Activated CD8-positive, alpha-beta T cell treated with anti-CD3 and anti-CD28 coated beads for 36 hours (primary cell): ENCODE data around the gene HOTAIR. TPM values are rescaled to one million over a fixed set of nuclear protein-coding genes. Genes with fewer than 3 reads are reported as not detected.

Experiments
- ATAC-seq: fragments of 200-7000 bp; cut with Tn5 transposase; one replicate; pipeline ENCODE4 v1.10.0; 2021; ENCODE audit warnings: mild to moderate bottlenecking, moderate library complexity
- CTCF ChIA-PET: fragments of 350-600 bp; sonication (Branson Sonifier 250); formaldehyde crosslinking; loops from one replicate; lab custom pipeline; 2021; ENCODE audit warnings: antibody characterized with exemption; lab: Charles Lee
- POLR2A ChIA-PET: fragments of 350-600 bp; sonication (Branson Sonifier 250); formaldehyde crosslinking; loops from one replicate; lab custom pipeline; 2021; ENCODE audit warnings: antibody characterized with exemption; lab: Charles Lee
- DNase-seq: peaks from one replicate; pipeline ENCODE4 v3.0.0-alpha.2; 2020
- H3K27ac Mint-ChIP-seq: one replicate; pipeline ENCODE4 v1.8.0; 2021; ENCODE audit warnings: mild to moderate bottlenecking, mixed read lengths
- H3K27me3 Mint-ChIP-seq: one replicate; pipeline ENCODE4 v1.8.0; 2021; ENCODE audit warnings: mixed read lengths
- H3K36me3 Mint-ChIP-seq: one replicate; pipeline ENCODE4 v1.8.0; 2021; ENCODE audit warnings: low read depth, mixed read lengths
- H3K4me1 Mint-ChIP-seq: one replicate; pipeline ENCODE4 v1.8.0; 2021; ENCODE audit warnings: low read depth, mixed read lengths
- H3K4me3 Mint-ChIP-seq: one replicate; pipeline ENCODE4 v1.8.0; 2021; ENCODE audit warnings: mild to moderate bottlenecking, moderate library complexity, mixed read lengths
- H3K9me3 Mint-ChIP-seq: one replicate; pipeline ENCODE4 v1.8.0; 2021; ENCODE audit warnings: mixed read lengths
- intact Hi-C: fragments of 100-400 bp; cut with micrococcal nuclease; formaldehyde crosslinking; loops from one replicate; pipeline ENCODE4 v1.10.0; 2022
- total RNA-seq, 2 experiments: library from RNA; stranded (reverse); gene quantifications; one replicate each; pipeline ENCODE4 v1.2.3, GENCODE V29; 2021
- TF ChIP-seq, protein P1 (sequence below): fragments of 200-600 bp; IDR thresholded peaks from one replicate; pipeline ENCODE4 v1.8.0; 2022; ENCODE audit warnings: antibody characterized with exemption, mild to moderate bottlenecking

HOTAIR gene
- total RNA-seq, 2 experiments from 2014 or later, result not detected

DNA sequence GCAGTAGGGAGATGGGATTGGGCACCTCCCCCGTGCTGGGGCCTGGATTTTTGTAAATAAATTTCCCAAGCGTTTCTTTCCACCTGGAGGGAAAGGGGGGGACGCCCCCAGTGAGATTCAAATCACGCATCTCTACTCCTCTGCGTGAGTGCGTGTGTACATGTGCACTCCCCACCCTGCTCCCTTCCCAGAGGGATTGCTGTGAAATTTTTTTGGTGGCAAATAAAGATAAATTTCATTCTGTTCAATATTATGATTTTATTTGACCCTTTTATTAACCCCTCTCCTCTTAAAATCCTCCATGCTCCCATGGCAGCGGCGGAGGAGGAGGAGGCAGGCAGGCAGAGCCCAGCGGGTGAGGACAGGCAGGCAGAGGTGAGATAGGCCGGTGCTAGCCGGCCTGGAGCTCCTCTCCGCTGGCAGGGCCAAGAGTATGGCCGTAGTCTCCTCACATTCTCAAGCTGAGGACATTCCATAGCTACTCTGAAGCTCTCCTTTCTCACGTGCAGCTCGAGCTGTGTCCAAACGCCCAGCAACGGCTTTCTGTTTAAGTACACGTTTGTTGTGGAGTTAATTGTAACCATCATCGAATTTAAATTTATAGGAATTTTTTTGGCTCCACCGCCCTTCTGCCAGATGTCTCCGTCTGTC is 1.5 kb upstream of the HOTAIR start:
- ATAC-seq (no peak), DNase-seq (no peak)
- Mint-ChIP-seq H3K4me3 (no peak overlapping the region), H3K36me3 (peaks cover 4% of the 10 kb centered on the region), H3K27me3 (peaks cover 84% of the 10 kb centered on the region), H3K27ac (no peak overlapping the region), H3K9me3 (peaks cover 4% of the 10 kb centered on the region), H3K4me1 (peaks cover 18% of the 10 kb centered on the region)
- TF ChIP-seq, protein P1, sequence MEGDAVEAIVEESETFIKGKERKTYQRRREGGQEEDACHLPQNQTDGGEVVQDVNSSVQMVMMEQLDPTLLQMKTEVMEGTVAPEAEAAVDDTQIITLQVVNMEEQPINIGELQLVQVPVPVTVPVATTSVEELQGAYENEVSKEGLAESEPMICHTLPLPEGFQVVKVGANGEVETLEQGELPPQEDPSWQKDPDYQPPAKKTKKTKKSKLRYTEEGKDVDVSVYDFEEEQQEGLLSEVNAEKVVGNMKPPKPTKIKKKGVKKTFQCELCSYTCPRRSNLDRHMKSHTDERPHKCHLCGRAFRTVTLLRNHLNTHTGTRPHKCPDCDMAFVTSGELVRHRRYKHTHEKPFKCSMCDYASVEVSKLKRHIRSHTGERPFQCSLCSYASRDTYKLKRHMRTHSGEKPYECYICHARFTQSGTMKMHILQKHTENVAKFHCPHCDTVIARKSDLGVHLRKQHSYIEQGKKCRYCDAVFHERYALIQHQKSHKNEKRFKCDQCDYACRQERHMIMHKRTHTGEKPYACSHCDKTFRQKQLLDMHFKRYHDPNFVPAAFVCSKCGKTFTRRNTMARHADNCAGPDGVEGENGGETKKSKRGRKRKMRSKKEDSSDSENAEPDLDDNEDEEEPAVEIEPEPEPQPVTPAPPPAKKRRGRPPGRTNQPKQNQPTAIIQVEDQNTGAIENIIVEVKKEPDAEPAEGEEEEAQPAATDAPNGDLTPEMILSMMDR, result no peak
- ChIA-PET CTCF (interaction anchor here (1.0 to 2.2 kb wide), 3 partner anchors 10 to 57 kb away, joined by 5 to 13 read pairs (median 5); partner anchors contain the start of genes HOXC10 and HOXC5), POLR2A (interaction anchor here (1.0 to 1.7 kb wide), 2 partner anchors 14 to 38 kb away, joined by 3 to 4 read pairs; no protein-coding TSS in a partner anchor)
- intact Hi-C loops, result no loop called here

DNA sequence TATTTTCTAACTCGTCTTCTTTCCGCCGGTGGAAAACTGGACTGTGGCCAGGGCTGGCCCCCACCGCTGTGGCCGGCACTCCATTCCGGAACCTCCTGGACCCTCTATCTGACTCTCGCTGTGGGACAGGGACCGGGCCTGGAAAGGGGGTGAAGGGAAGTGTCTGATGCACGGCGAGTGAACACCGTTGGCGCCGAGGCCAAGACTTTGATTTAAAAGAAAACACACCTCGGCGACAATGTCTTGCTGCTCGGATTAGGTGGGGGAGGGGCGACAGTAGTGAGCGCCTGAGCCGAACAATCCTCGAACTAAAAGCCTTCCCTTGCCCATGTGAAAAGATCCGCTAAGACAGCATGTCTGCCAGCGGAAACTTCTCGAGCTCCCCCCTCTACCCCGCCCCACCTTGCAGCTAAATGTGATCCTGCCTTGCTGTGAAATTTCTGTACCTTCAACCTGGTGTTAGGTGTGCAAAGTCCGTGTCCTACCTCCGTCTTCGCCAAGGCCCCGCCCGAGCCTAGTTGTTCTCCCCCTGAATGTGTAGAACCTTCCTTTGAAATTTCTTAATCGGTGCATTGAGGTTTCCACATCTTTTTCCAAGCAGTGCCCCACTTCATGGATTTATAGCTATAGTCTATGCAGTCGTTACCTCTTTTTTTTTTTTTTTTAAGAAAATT is 862 bp upstream of the HOTAIR start:
- TF ChIP-seq, protein P1, result no peak
- CTCF ChIA-PET, result interaction anchor here (1.0 to 2.2 kb wide), 3 partner anchors 10 to 57 kb away, joined by 5 to 13 read pairs (median 5); partner anchors contain the start of genes HOXC10 and HOXC5
- peak overlapping the region; percentile 24 for H3K4me3 Mint-ChIP-seq
- peaks cover 15% of the 10 kb centered on the region for H3K4me1 Mint-ChIP-seq
- POLR2A ChIA-PET, result interaction anchor here (1.0 to 1.7 kb wide), 2 partner anchors 14 to 39 kb away, joined by 3 to 4 read pairs; no protein-coding TSS in a partner anchor
- ATAC-seq (no peak), DNase-seq (no peak)
- peaks cover 4% of the 10 kb centered on the region for H3K36me3 Mint-ChIP-seq
- H3K9me3 Mint-ChIP-seq, result peaks cover 4% of the 10 kb centered on the region
- intact Hi-C loops, result no loop called here
- H3K27ac Mint-ChIP-seq, result no peak overlapping the region
- peaks cover 83% of the 10 kb centered on the region for H3K27me3 Mint-ChIP-seq

DNA sequence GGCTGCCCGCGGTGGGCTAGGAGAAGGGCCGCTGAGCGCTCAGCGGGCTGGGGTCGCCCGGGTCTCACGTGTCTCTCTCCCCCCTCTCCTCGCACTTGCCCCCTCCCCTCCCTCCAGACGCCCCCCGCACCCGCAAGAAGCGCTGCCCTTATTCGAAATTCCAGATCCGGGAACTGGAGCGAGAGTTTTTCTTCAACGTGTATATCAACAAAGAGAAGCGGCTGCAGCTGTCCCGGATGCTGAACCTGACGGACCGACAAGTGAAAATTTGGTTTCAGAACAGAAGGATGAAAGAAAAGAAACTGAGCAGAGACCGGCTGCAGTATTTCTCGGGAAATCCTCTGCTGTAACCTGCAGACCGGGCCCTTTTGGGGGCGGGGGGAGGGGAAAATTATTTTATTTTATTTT is 314 bp upstream of the HOTAIR start:
- Mint-ChIP-seq H3K4me3 (no peak overlapping the region), H3K27ac (no peak overlapping the region), H3K36me3 (peaks cover 4% of the 10 kb centered on the region), H3K9me3 (peaks cover 4% of the 10 kb centered on the region), H3K4me1 (peaks cover 15% of the 10 kb centered on the region), H3K27me3 (peaks cover 79% of the 10 kb centered on the region)
- intact Hi-C loops, result no loop called here
- DNase-seq (no peak), ATAC-seq (no peak)
- ChIA-PET CTCF (interaction anchor here (2.2 kb wide), 1 partner anchor 11 kb away, joined by 13 read pairs; the partner anchor contains the start of gene HOXC10), POLR2A (no interaction called here)
- TF ChIP-seq, protein P1, result no peak

DNA sequence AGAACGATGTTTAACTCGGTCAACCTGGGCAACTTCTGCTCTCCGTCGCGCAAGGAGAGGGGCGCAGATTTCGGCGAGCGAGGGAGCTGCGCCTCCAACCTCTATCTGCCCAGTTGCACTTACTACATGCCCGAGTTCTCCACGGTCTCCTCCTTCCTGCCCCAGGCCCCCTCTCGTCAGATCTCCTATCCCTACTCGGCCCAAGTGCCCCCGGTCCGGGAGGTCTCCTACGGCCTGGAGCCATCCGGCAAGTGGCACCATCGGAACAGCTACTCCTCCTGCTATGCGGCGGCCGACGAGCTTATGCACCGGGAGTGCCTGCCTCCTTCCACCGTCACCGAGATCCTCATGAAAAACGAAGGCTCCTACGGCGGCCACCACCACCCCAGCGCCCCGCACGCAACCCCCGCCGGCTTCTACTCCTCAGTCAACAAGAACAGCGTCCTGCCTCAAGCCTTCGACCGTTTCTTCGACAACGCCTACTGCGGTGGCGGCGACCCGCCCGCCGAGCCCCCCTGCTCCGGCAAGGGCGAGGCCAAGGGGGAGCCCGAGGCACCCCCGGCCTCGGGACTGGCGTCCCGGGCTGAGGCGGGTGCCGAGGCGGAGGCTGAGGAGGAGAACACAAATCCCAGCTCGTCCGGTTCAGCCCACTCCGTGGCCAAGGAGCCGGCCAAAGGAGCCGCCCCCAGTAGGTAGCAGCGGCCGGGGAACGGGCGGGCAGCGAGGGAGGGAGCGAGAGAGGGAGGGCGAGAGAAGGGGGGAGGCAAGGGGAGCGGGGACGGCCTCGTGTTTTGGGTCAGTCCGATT is 1.3 kb downstream of the HOTAIR start:
- no peak overlapping the region for H3K27ac Mint-ChIP-seq
- TF ChIP-seq, protein P1, result no peak

More for the DNA sequence above, 1.3 kb downstream of the HOTAIR start:
- DNase-seq, result no peak
- peak overlapping the region; percentile 11 for H3K4me3 Mint-ChIP-seq
- peaks cover 4% of the 10 kb centered on the region for H3K9me3 Mint-ChIP-seq
- H3K4me1 Mint-ChIP-seq, result peaks cover 15% of the 10 kb centered on the region
- peaks cover 78% of the 10 kb centered on the region for H3K27me3 Mint-ChIP-seq
- peaks cover 4% of the 10 kb centered on the region for H3K36me3 Mint-ChIP-seq
- ChIA-PET POLR2A (interaction anchor here (1.6 kb wide), 1 partner anchor 15 kb away, joined by 4 read pairs; no protein-coding TSS in a partner anchor), CTCF (no interaction called here)
- intact Hi-C loops, result loop anchor here (5.0 kb wide), 1 partner anchor 36 kb away; the partner anchor contains the start of gene HOXC13
- ATAC-seq, result peak; percentile 29
